Loucy (cell line): Measurements from ENCODE around the gene PLPP3.
"Not testable (repeated sequence)": the region's sequence is repeated elsewhere in the genome, so short reads cannot be mapped to it uniquely, and the experiment has no call there.

Source experiments
- H2AFZ ChIP-seq: fragments of 200-600 bp; sonication (generic); 2 replicates; pipeline ENCODE4 v1.6.0; 2016; ENCODE audit warnings: antibody characterized with exemption, mild to moderate bottlenecking, low read length, moderate library complexity
- H3F3A ChIP-seq: fragments of 200-600 bp; 2 replicates; pipeline ENCODE4 v1.6.0; 2016; ENCODE audit warnings: antibody characterized with exemption, low read depth, mild to moderate bottlenecking
- H3K27me3 ChIP-seq: fragments of 200-600 bp; sonication (generic); 2 replicates; pipeline ENCODE4 v1.6.1; 2014; ENCODE audit warnings: low read length, mild to moderate bottlenecking; ENCODE audit not compliant: insufficient read depth, poor library complexity, severe bottlenecking
- H3K36me3 ChIP-seq: fragments of 200-600 bp; sonication (generic); 2 replicates; pipeline ENCODE4 v1.6.1; 2016; ENCODE audit warnings: low read length; ENCODE audit not compliant: insufficient read depth
- H3K4me1 ChIP-seq: fragments of 200-600 bp; sonication (generic); 2 replicates; pipeline ENCODE4 v1.5.1; 2014; ENCODE audit warnings: low read length, mild to moderate bottlenecking; ENCODE audit not compliant: insufficient read depth, poor library complexity, severe bottlenecking
- H3K4me2 ChIP-seq: fragments of 200-600 bp; sonication (generic); 2 replicates; pipeline ENCODE4 v1.6.0; 2014; ENCODE audit warnings: antibody characterized with exemption, low read length, low read depth, mild to moderate bottlenecking; ENCODE audit not compliant: poor library complexity, severe bottlenecking
- H3K4me3 ChIP-seq: fragments of 200-600 bp; sonication (generic); 2 replicates; pipeline ENCODE4 v1.5.1; 2014; ENCODE audit warnings: low read length, mild to moderate bottlenecking, mixed read lengths; ENCODE audit not compliant: poor library complexity, severe bottlenecking
- H3K79me2 ChIP-seq: fragments of 200-600 bp; sonication (generic); 2 replicates; pipeline ENCODE4 v1.6.1; 2014; ENCODE audit warnings: low read length; ENCODE audit not compliant: insufficient read depth
- H3K9ac ChIP-seq: fragments of 200-600 bp; sonication (generic); 2 replicates; pipeline ENCODE4 v1.6.0; 2014; ENCODE audit warnings: mild to moderate bottlenecking, low read depth, low read length, moderate library complexity; ENCODE audit not compliant: poor library complexity, severe bottlenecking
- H3K9me2 ChIP-seq: fragments of 200-600 bp; sonication (generic); replicated peaks from 2 replicates; pipeline ENCODE4 v1.6.1; 2016; ENCODE audit warnings: low read depth, low read length, mixed read lengths
- H3K9me3 ChIP-seq: fragments of 200-600 bp; sonication (generic); 2 replicates; pipeline ENCODE4 v1.6.1; 2014; ENCODE audit warnings: mild to moderate bottlenecking, antibody characterized with exemption, low read length, low read depth; ENCODE audit not compliant: insufficient read depth
- H4K20me1 ChIP-seq: fragments of 200-600 bp; sonication (generic); 2 replicates; pipeline ENCODE4 v1.6.0; 2014; ENCODE audit warnings: antibody characterized with exemption, low read length, mild to moderate bottlenecking; ENCODE audit not compliant: insufficient read depth, poor library complexity, severe bottlenecking
- EZH2phosphoT487 ChIP-seq: fragments of 200-600 bp; IDR thresholded peaks from 2 replicates; pipeline ENCODE4 v1.6.1; 2018; ENCODE audit warnings: antibody characterized with exemption, mild to moderate bottlenecking, moderate library complexity, borderline replicate concordance
- TF ChIP-seq, protein P1 (sequence below): fragments of 200-600 bp; sonication (generic); conservative IDR thresholded peaks from 2 replicates; pipeline ENCODE4 v1.5.1; 2014; ENCODE audit warnings: mild to moderate bottlenecking, antibody characterized with exemption, low read length

The PLPP3 gene

DNA sequence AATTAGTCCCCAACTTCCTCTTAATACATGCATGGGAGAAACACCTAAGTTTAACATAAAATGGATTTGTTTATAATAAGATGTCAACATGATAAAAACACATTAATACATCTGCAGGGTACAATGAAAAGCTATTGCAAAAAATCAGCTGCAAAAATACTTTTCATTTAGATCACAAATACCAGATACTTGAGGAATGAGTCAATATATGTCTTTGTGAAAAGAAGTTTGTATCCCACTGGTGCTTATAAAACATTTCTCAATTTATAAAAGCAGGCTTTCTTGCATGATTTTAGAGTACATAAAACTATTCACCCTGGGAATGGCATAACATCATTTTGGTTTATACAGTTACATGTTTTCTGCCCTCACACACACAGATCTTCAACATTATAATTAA lies 47.2 kb upstream of the PLPP3 start:
- no peak overlapping the region for H3K9ac ChIP-seq
- TF ChIP-seq, protein P1, sequence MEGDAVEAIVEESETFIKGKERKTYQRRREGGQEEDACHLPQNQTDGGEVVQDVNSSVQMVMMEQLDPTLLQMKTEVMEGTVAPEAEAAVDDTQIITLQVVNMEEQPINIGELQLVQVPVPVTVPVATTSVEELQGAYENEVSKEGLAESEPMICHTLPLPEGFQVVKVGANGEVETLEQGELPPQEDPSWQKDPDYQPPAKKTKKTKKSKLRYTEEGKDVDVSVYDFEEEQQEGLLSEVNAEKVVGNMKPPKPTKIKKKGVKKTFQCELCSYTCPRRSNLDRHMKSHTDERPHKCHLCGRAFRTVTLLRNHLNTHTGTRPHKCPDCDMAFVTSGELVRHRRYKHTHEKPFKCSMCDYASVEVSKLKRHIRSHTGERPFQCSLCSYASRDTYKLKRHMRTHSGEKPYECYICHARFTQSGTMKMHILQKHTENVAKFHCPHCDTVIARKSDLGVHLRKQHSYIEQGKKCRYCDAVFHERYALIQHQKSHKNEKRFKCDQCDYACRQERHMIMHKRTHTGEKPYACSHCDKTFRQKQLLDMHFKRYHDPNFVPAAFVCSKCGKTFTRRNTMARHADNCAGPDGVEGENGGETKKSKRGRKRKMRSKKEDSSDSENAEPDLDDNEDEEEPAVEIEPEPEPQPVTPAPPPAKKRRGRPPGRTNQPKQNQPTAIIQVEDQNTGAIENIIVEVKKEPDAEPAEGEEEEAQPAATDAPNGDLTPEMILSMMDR, result no peak
- no peak for TF ChIP-seq EZH2phosphoT487
- no peak overlapping the region for H2AFZ ChIP-seq
- H3K4me1 ChIP-seq, result no peaks in the 10 kb centered on the region
- no peaks in the 10 kb centered on the region for H4K20me1 ChIP-seq
- H3K9me3 ChIP-seq, result no peaks in the 10 kb centered on the region
- no peak overlapping the region for H3K4me2 ChIP-seq
- H3K27me3 ChIP-seq, result no peaks in the 10 kb centered on the region
- H3K79me2 ChIP-seq, result no peaks in the 10 kb centered on the region
- H3K36me3 ChIP-seq, result no peaks in the 10 kb centered on the region
- H3K9me2 ChIP-seq, result no peaks in the 10 kb centered on the region
- H3F3A ChIP-seq, result no peaks in the 10 kb centered on the region
- H3K4me3 ChIP-seq, result no peak overlapping the region

DNA sequence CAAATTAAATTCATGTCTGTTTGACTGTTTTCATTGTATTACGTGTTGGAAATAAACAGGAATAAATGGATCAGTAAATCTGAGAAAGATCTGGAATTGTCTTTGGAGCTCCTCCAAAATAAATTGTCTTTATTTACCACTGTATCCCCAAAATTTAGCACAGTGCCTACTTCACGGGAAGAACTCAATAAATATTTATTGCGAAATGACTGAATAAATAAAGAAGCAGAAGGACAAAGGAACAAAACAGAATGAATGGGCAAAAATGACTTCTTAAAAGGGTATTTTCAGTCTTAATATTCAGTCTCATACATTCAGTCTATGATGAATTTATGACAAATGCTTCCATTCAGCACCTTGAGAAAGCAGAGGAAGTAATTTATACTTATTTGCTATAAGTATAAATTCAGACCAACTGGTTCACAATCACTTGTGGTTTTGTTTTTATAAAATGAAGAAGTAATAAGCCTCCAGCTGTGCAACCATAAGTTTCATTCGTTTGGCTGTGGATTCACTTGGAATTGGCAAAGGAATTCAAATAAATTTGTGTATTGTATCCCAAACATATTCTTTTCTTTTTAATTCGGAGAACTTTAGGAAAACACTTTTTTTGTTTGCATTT lies 46.6 kb upstream of the PLPP3 start:
- Histone ChIP-seq H3K4me3 (no peak overlapping the region), H3F3A (no peaks in the 10 kb centered on the region), H3K4me1 (no peaks in the 10 kb centered on the region), H3K27me3 (no peaks in the 10 kb centered on the region), H4K20me1 (no peaks in the 10 kb centered on the region), H3K4me2 (no peak overlapping the region), H2AFZ (no peak overlapping the region), H3K36me3 (no peaks in the 10 kb centered on the region), H3K9me3 (no peaks in the 10 kb centered on the region), H3K9me2 (no peaks in the 10 kb centered on the region), H3K9ac (no peak overlapping the region), H3K79me2 (no peaks in the 10 kb centered on the region)
- TF ChIP-seq EZH2phosphoT487, result no peak

DNA sequence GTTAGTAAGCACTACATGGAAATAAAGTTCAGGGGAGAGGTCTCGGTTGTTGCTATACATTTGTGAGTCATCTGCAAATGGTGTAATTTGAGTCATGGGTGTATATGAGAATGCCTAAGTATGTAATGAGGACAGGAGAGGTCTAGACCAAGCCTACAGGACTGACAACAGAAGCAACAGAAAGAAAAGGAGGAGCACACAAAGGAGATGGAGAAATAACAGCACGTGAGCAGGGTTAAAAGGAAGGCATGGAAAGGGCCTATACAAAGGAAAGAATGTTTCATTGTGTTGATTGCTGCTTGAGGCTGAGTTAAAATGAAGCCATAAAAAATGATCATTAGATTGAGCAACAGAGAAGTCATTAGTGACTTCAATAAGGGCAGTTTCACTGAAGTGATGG lies 37.8 kb upstream of the PLPP3 start:
- no peak overlapping the region for H3K4me2 ChIP-seq
- H3K79me2 ChIP-seq, result no peaks in the 10 kb centered on the region
- no peaks in the 10 kb centered on the region for H3K27me3 ChIP-seq
- no peaks in the 10 kb centered on the region for H3K4me1 ChIP-seq
- no peak overlapping the region for H3K4me3 ChIP-seq
- no peak overlapping the region for H3K9ac ChIP-seq
- no peaks in the 10 kb centered on the region for H4K20me1 ChIP-seq
- no peaks in the 10 kb centered on the region for H3K9me3 ChIP-seq
- no peaks in the 10 kb centered on the region for H3K36me3 ChIP-seq
- TF ChIP-seq, protein P1, result no peak
- TF ChIP-seq EZH2phosphoT487, result no peak
- H3K9me2 ChIP-seq, result no peaks in the 10 kb centered on the region
- no peak overlapping the region for H2AFZ ChIP-seq
- no peaks in the 10 kb centered on the region for H3F3A ChIP-seq

DNA sequence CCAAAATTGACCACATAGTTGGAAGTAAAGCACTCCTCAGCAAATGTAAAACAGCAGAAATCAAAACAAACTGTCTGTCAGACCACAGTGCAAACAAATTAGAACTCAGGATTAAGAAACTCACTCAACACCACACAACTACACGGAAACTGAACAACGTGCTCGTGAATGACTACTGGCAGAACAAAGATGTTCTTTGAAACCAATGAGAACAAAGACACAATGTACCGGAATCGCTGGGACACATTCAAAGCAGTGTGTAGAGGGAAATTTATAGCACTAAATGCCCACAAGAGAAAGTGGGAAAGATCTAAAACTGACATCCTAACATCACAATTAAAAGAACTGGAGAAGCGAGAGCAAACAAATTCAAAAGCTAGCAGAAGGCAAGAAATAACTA lies 31.4 kb upstream of the PLPP3 start:
- H3K9me3 ChIP-seq, H4K20me1 ChIP-seq, H3K27me3 ChIP-seq, H3K79me2 ChIP-seq, H3K4me3 ChIP-seq, H2AFZ ChIP-seq, H3K9ac ChIP-seq, H3K4me1 ChIP-seq, H3K9me2 ChIP-seq, H3K36me3 ChIP-seq, H3K4me2 ChIP-seq, H3F3A ChIP-seq: not testable (repeated sequence)

DNA sequence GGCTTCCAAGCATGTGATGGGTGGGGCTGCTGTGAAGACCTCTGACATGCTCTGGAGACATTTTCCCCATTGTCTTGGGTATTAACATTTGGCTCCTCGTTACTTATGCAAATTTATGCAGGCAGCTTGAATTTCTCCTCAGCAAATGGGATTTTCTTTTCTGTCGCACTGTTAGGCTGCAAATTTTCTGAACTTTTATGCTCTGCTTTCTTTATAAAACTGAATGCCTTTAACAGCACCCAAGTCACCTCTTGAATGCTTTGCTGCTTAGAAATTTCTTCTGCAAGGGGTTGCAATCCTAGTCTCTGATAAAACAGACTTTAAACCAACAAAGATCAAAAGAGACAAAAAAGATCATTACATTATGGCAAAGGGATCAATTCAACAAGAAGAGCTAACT lies 30.7 kb upstream of the PLPP3 start:
- H3K4me1 ChIP-seq, H2AFZ ChIP-seq, H3K4me3 ChIP-seq, H3K36me3 ChIP-seq, H3K27me3 ChIP-seq, H3K79me2 ChIP-seq, H3K9ac ChIP-seq, H3F3A ChIP-seq, H3K4me2 ChIP-seq, H4K20me1 ChIP-seq, H3K9me3 ChIP-seq, H3K9me2 ChIP-seq: not testable (repeated sequence)

DNA sequence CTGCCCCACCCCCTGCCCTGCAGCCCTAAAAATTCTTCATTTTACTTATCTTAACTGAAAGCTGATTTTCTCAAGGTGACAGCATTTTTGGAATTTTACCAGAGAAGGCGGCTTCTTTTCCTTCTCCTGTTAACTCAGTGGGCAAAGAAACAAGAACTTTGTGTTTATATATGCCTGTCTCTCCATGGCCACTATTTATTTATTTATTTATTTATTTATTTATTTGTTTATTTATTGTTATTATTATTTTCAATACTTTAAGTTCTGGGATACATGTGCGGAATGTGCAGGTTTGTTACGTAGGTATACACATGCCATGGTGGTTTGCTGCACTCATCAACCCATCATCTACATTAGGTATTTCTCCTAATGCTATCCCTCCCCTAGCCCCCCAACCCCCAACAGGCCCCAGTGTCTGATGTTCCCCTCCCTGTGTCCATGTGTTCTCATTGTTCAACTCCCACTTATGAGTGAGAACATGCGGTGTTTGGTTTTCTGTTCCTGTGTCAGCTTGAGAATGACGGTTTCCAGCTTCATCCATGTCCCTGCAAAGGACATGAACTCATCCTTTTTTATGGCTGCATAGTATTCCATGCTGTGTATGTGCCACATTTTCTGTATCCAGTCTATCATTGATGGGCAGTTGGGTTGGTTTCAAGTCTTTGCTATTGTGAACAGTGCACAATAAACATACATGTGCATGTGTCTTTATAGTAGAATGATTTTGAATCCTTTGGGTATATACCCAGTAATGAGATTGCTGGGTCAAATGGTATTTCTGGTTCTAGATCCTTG lies 16.2 kb upstream of the PLPP3 start:
- H3K9me3 ChIP-seq, H3K36me3 ChIP-seq, H4K20me1 ChIP-seq, H3K4me3 ChIP-seq, H3K4me2 ChIP-seq, H3K79me2 ChIP-seq, H3F3A ChIP-seq, H2AFZ ChIP-seq, H3K9me2 ChIP-seq, H3K9ac ChIP-seq, H3K4me1 ChIP-seq, H3K27me3 ChIP-seq: not testable (repeated sequence)
